Heart left ventricle (tissue), 13 donors: ENCODE results near the gene HIPK2.

Experiments
- POLR2A ChIP-seq, 2 donors: fragments of 450-650 bp; IDR thresholded peaks; one replicate each; pipeline ENCODE4 v1.6.1; 2017; ENCODE audit warnings: antibody characterized with exemption in 2 of 2, mild to moderate bottlenecking in 2 of 2, moderate library complexity in 2 of 2
- TF ChIP-seq, protein P1 (sequence below), 12 donors: fragments of 200-600 bp; sonication (generic) in 4 of 12; IDR thresholded peaks; one replicate each; pipeline versions ENCODE4 v1.5.0 to v1.8.0; 2018 to 2022; ENCODE audit warnings: antibody characterized with exemption in 12 of 12, mild to moderate bottlenecking in 5 of 12
- donor health status: ischemic (EF 13 %, LVEDD 7.1; RV severe dilation, severe dysfunction).
- donor health status: DM: no; HTN: yes; CAD: no.
- donor health status: DM: no; HTN: no; CAD: no.
- donor health status: ischemic (EF 25% LVEDD 6.9; RV normal size, moderate dysfunction).
- donor health status: ischemic (EF 25% LVEDD 5.7; RV mildly dilated, moderate dysfunction).
- donor health status: ischemic (EF 35%, LVEDD 5.7; RV mildly dilated, moderate dysfunction).
- donor health status: nonischemic (EF 11% LVEDD 7.7; RV severe dilation, severe dysfunction).
- donor health status: DM: yes; HTN: yes; CAD: no.
- donor health status: PGD.
- donor health status: ischemic (EF 29% LVEDD 5.4; RV normal size, mild dysfunction).
- donor health status: nonischemic (EF 23%, LVEDD 6.1; RV moderate dilation, normal function).

DNA sequence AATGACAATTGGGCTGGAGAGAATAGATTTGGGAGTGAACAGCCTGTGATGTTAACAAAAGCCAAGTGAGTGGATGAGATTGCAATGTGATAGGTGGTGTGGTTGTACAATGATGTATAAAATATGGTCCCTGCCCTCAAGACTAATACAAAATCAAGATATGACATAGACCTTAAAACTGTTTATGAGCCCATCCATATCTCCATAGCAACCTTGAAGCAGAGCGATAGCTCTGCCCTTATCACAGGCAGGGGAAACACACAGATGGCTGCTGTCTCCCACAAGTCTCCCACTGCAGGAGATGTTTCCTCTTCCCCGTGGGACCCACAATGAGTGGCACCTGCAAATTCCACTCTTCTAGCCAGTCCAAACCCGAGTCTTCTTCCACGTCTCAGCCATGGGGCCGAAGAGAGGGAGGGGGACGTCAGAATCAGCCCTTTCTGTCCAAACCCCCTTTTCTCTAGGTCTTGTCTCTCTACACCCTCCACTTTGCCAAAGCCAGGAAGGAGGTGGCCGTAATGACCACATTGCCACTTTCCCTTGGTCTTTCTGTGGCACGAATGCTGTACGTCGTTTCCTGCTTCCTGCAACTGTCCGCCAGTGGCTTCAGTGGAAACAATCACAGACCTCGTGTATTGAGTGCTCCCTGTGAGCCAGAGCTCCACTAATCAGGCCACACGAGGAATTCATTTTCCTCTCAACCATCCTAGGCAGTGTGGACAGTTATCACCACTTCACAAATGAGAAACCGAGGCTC lies 43.7 kb upstream of the HIPK2 start:
- TF ChIP-seq, protein P1, sequence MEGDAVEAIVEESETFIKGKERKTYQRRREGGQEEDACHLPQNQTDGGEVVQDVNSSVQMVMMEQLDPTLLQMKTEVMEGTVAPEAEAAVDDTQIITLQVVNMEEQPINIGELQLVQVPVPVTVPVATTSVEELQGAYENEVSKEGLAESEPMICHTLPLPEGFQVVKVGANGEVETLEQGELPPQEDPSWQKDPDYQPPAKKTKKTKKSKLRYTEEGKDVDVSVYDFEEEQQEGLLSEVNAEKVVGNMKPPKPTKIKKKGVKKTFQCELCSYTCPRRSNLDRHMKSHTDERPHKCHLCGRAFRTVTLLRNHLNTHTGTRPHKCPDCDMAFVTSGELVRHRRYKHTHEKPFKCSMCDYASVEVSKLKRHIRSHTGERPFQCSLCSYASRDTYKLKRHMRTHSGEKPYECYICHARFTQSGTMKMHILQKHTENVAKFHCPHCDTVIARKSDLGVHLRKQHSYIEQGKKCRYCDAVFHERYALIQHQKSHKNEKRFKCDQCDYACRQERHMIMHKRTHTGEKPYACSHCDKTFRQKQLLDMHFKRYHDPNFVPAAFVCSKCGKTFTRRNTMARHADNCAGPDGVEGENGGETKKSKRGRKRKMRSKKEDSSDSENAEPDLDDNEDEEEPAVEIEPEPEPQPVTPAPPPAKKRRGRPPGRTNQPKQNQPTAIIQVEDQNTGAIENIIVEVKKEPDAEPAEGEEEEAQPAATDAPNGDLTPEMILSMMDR (IDR thresholded peaks at IDR 0.05) = no peak
- TF ChIP-seq POLR2A (IDR thresholded peaks at IDR 0.05) = no peak
